ENCODE results near the gene SUPT6H. TPM values are rescaled to one million over a fixed set of nuclear protein-coding genes. Genes with fewer than 3 reads are reported as not detected.
"Not testable (repeated sequence)": the region's sequence is repeated elsewhere in the genome, so short reads cannot be mapped to it uniquely, and the experiment has no call there.

SUPT6H gene
- total RNA-seq, 1 donor from 2014 or later: 91.2 TPM

GRCh38 chr17:28717578-28718332 is 55.8 kb downstream of the SUPT6H start, which contains the start of gene RAB34:
RAB34 (minus strand) TSS chr17:28717868; CDS start chr17:28717266, 602 bp downstream.
- Mint-ChIP-seq H3K27me3 (ENCODE audit: unreplicated experiment) (no peaks in the 10 kb centered on the region), H3K36me3 (ENCODE audit: unreplicated experiment) (peaks cover 30% of the 10 kb centered on the region), H3K4me3 (ENCODE audit: unreplicated experiment) (peak within 1 kb of the TSS; percentile 81), H3K4me1 (ENCODE audit: unreplicated experiment) (peaks cover 54% of the 10 kb centered on the region), H3K27ac (ENCODE audit: unreplicated experiment) (peak within 1 kb of the TSS; percentile 97), H3K9me3 (ENCODE audit: unreplicated experiment) (no peaks in the 10 kb centered on the region)
- peak; percentile 55 for TF ChIP-seq CTCF (IDR thresholded peaks at IDR 0.05)
- peak; percentile 96 for DNase-seq (ENCODE audit: extremely low spot score, unreplicated experiment)

- DNase-seq (ENCODE audit: extremely low spot score, unreplicated experiment): no peak
- TF ChIP-seq CTCF (IDR thresholded peaks at IDR 0.05): no peak
- peaks cover 54% of the 10 kb centered on the region for H3K4me1 Mint-ChIP-seq (ENCODE audit: unreplicated experiment)
- H3K9me3 Mint-ChIP-seq (ENCODE audit: unreplicated experiment): no peaks in the 10 kb centered on the region
- H3K27ac Mint-ChIP-seq (ENCODE audit: unreplicated experiment): peak overlapping the region; percentile 97
- H3K4me3 Mint-ChIP-seq (ENCODE audit: unreplicated experiment): peak overlapping the region; percentile 81
- H3K27me3 Mint-ChIP-seq (ENCODE audit: unreplicated experiment): no peaks in the 10 kb centered on the region
- peaks cover 30% of the 10 kb centered on the region for H3K36me3 Mint-ChIP-seq (ENCODE audit: unreplicated experiment)
Observed at GRCh38 chr17:28718333-28719020, 56.5 kb downstream of the SUPT6H start.

- H3K27me3 Mint-ChIP-seq (ENCODE audit: unreplicated experiment): no peaks in the 10 kb centered on the region
- peaks cover 29% of the 10 kb centered on the region for H3K36me3 Mint-ChIP-seq (ENCODE audit: unreplicated experiment)
- TF ChIP-seq CTCF (IDR thresholded peaks at IDR 0.05): no peak
- H3K4me1 Mint-ChIP-seq (ENCODE audit: unreplicated experiment): peaks cover 54% of the 10 kb centered on the region
- H3K9me3 Mint-ChIP-seq (ENCODE audit: unreplicated experiment): no peaks in the 10 kb centered on the region
- DNase-seq (ENCODE audit: extremely low spot score, unreplicated experiment): no peak
- peak overlapping the region; percentile 91 for H3K4me3 Mint-ChIP-seq (ENCODE audit: unreplicated experiment)
- peak overlapping the region; percentile 97 for H3K27ac Mint-ChIP-seq (ENCODE audit: unreplicated experiment)
Observed at GRCh38 chr17:28719021-28719433, 57.0 kb downstream of the SUPT6H start.

- peak; percentile 21 for TF ChIP-seq CTCF (IDR thresholded peaks at IDR 0.05)
- Mint-ChIP-seq H3K9me3 (ENCODE audit: unreplicated experiment) (no peaks in the 10 kb centered on the region), H3K27ac (ENCODE audit: unreplicated experiment) (peak overlapping the region; percentile 97), H3K27me3 (ENCODE audit: unreplicated experiment) (no peaks in the 10 kb centered on the region), H3K36me3 (ENCODE audit: unreplicated experiment) (peaks cover 23% of the 10 kb centered on the region), H3K4me3 (ENCODE audit: unreplicated experiment) (peak overlapping the region; percentile 91), H3K4me1 (ENCODE audit: unreplicated experiment) (peaks cover 59% of the 10 kb centered on the region)
- no peak for DNase-seq (ENCODE audit: extremely low spot score, unreplicated experiment)
Observed at GRCh38 chr17:28720247-28720996, 58.4 kb downstream of the SUPT6H start.

GRCh38 chr17:28720997-28721329 is 59.0 kb downstream of the SUPT6H start:
- peaks cover 21% of the 10 kb centered on the region for H3K36me3 Mint-ChIP-seq (ENCODE audit: unreplicated experiment)
- not testable (repeated sequence) for H3K27me3 Mint-ChIP-seq (ENCODE audit: unreplicated experiment); DNase-seq (ENCODE audit: extremely low spot score, unreplicated experiment); H3K9me3 Mint-ChIP-seq (ENCODE audit: unreplicated experiment)
- peak overlapping the region; percentile 91 for H3K4me3 Mint-ChIP-seq (ENCODE audit: unreplicated experiment)
- H3K27ac Mint-ChIP-seq (ENCODE audit: unreplicated experiment): peak overlapping the region; percentile 97
- H3K4me1 Mint-ChIP-seq (ENCODE audit: unreplicated experiment): peaks cover 57% of the 10 kb centered on the region
